Prostate gland (tissue), 2 donors: ENCODE measurements around the gene MACROH2A2.

Experiments
- CTCF ChIP-seq, 4 experiments: fragments of 200-600 bp in 2 of 4; fragments of 450-650 bp in 2 of 4; sonication (generic) in 2 of 4; IDR thresholded peaks; 1 replicate in 3 of 4; 2 replicates in 1 of 4; pipeline ENCODE4 v1.5.1; 2016 to 2019; ENCODE audit warnings: antibody characterized with exemption in 4 of 4, mild to moderate bottlenecking in 2 of 4, moderate library complexity in 2 of 4
- POLR2A ChIP-seq: fragments of 450-650 bp; IDR thresholded peaks from one replicate; pipeline ENCODE4 v1.6.1; 2016; ENCODE audit warnings: antibody characterized with exemption, mild to moderate bottlenecking
- POLR2AphosphoS5 ChIP-seq: sonication (generic); formaldehyde crosslinking; IDR thresholded peaks from one replicate; pipeline ENCODE4 v1.6.1; 2017; ENCODE audit warnings: antibody characterized with exemption

DNA sequence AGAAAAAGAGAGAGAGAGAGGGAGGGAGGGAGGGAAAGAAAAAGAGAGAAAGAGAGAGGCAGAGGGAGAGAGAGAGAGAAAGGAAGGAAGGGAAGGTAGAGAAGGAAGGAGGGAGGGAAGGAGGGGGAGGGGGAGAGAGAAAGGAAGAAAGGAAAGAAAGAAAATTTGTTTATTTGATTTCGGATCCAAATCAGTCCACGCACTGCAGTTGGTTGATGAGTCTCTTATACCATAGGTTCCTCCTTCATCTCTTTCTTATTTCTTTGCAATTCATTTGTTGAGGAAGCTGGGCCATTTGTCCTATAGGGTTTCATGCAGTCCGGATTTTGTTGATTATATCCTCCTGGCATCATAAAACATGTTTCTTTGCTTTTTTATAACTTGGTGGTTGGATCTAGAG, 45.6 kb downstream of the MACROH2A2 start:
- TF ChIP-seq POLR2AphosphoS5: no peak
- no peak for TF ChIP-seq CTCF (IDR thresholded peaks at IDR 0.05)
- TF ChIP-seq POLR2A: no peak
